Neural progenitor cell (in vitro differentiated cells): ENCODE data around the gene TMEM145.

Experiments used
- CTCF ChIP-seq: fragments of 200-600 bp; sonication (generic); IDR thresholded peaks from 2 replicates; pipeline ENCODE4 v1.5.1; 2017; ENCODE audit warnings: antibody characterized with exemption, mild to moderate bottlenecking
- EZH2 ChIP-seq: fragments of 200-600 bp; sonication (generic); IDR thresholded peaks from 2 replicates; pipeline ENCODE4 v1.6.1; 2017; ENCODE audit warnings: antibody characterized with exemption, mild to moderate bottlenecking, moderate library complexity
- EZH2phosphoT487 ChIP-seq: fragments of 200-600 bp; sonication (generic); IDR thresholded peaks from 2 replicates; pipeline ENCODE4 v1.6.1; 2017; ENCODE audit warnings: antibody characterized with exemption

DNA sequence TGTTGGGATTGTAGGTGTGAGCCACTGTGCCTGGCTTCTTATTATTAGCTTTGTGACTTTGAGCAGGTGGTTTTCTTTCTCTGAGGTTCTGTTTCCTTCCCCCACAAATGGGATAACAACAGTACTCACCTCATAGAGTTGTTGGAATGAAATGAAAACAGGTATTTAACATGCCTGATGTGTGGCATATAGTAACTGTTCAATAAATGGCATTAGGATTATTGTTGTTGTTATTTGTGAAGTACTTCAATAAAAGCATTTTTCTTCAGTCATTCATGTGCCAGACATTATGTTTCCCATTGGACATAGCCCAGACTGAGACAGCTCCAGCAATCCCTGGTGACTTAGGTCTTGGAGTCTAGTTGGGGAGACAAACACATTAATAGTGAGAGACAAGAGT lies 13.9 kb downstream of the TMEM145 start:
- TF ChIP-seq CTCF (no peak), EZH2 (no peak), EZH2phosphoT487 (no peak)
